NCI-H2227 (cell line): ENCODE measurements around the gene HEPACAM.
A peak's percentile ranks its signal among the peaks of the same experiment; 100 is the strongest.
"Not testable (repeated sequence)": the region's sequence is repeated elsewhere in the genome, so short reads cannot be mapped to it uniquely, and the experiment has no call there.

ENCODE experiments used
- DNase-seq: peaks from one replicate; lab custom pipeline; 2025; ENCODE audit not compliant: unreplicated experiment; lab: John Stamatoyannopoulos, UW

HEPACAM gene

GRCh38 chr11:124935548-124936514 lies at the start of gene HEPACAM:
Gene HEPACAM, minus strand, starts transcription at chr11:124936047. Its CDS starts 41 bp downstream, at chr11:124936006.
- no peak for DNase-seq

- DNase-seq: no peak
These were observed 48.6 kb upstream of the HEPACAM start for GRCh38 chr11:124984512-124984854.

- no peak for DNase-seq
These were observed 48.0 kb upstream of the HEPACAM start for GRCh38 chr11:124983674-124984511.

- no peak for DNase-seq
These were observed 46.2 kb upstream of the HEPACAM start for GRCh38 chr11:124982043-124982442.

- no peak for DNase-seq
These were observed 42.5 kb upstream of the HEPACAM start for GRCh38 chr11:124978316-124978715.

- no peak for DNase-seq
These were observed 41.2 kb upstream of the HEPACAM start for GRCh38 chr11:124977006-124977405.

GRCh38 chr11:124976531-124976930 lies 40.7 kb upstream of the HEPACAM start:
- DNase-seq: no peak

GRCh38 chr11:124971810-124972209 lies 36.0 kb upstream of the HEPACAM start:
- no peak for DNase-seq

- no peak for DNase-seq
These were observed 35.1 kb upstream of the HEPACAM start for GRCh38 chr11:124970925-124971324.

- not testable (repeated sequence) for DNase-seq
These were observed 32.4 kb upstream of the HEPACAM start for GRCh38 chr11:124968197-124968596.

- DNase-seq: peak; percentile 66
These were observed 26.2 kb upstream of the HEPACAM start for GRCh38 chr11:124961972-124962609.

GRCh38 chr11:124955035-124955434 lies 19.2 kb upstream of the HEPACAM start:
- no peak for DNase-seq

GRCh38 chr11:124954590-124954955 lies 18.7 kb upstream of the HEPACAM start:
- DNase-seq: no peak

- DNase-seq: peak; percentile 97
These were observed 18.1 kb upstream of the HEPACAM start, which contains the start of gene CCDC15 for GRCh38 chr11:124953753-124954589. Gene CCDC15, plus strand, starts transcription at chr11:124954202. Its CDS starts 531 bp downstream, at chr11:124954733.

- no peak for DNase-seq
These were observed 15.5 kb upstream of the HEPACAM start for GRCh38 chr11:124951341-124951740.

GRCh38 chr11:124950601-124951330 lies 14.9 kb upstream of the HEPACAM start:
- no peak for DNase-seq

- no peak for DNase-seq
These were observed 10.9 kb upstream of the HEPACAM start for GRCh38 chr11:124946735-124947141.

GRCh38 chr11:124945826-124946225 lies 10.0 kb upstream of the HEPACAM start:
- no peak for DNase-seq

GRCh38 chr11:124944565-124944964 lies 8.7 kb upstream of the HEPACAM start:
- no peak for DNase-seq

GRCh38 chr11:124943741-124944140 lies 7.9 kb upstream of the HEPACAM start:
- no peak for DNase-seq
